Stomach smooth muscle (tissue), 2 donors: ENCODE measurements around the gene FHIT.
"Not testable (repeated sequence)": the region's sequence is repeated elsewhere in the genome, so short reads cannot be mapped to it uniquely, and the experiment has no call there.

Source experiments
- H3K27ac ChIP-seq: one replicate; pipeline ENCODE4 v1.7.0; 2013; ENCODE audit warnings: mild to moderate bottlenecking, low read length, inconsistent platforms
- H3K27me3 ChIP-seq, 2 donors: one replicate each; pipeline ENCODE4 v1.7.0; 2013; ENCODE audit warnings: low read length in 2 of 2; ENCODE audit not compliant: insufficient read depth in 2 of 2, control insufficient read depth in 1 of 2
- H3K36me3 ChIP-seq, 2 donors: one replicate each; pipeline ENCODE4 v1.7.0; 2013; ENCODE audit warnings: low read length in 2 of 2; ENCODE audit not compliant: control insufficient read depth in 2 of 2, insufficient read depth in 2 of 2
- H3K4me1 ChIP-seq: one replicate; pipeline ENCODE4 v1.7.0; 2013; ENCODE audit warnings: low read length; ENCODE audit not compliant: control insufficient read depth, insufficient read depth
- H3K4me3 ChIP-seq, 2 donors: one replicate each; pipeline ENCODE4 v1.7.0; 2013; ENCODE audit warnings: low read length in 2 of 2
- H3K9ac ChIP-seq, 2 donors: one replicate each; pipeline ENCODE4 v1.7.0; 2013; ENCODE audit warnings: low read length in 2 of 2, mild to moderate bottlenecking in 1 of 2
- H3K9me3 ChIP-seq, 2 donors: one replicate each; pipeline ENCODE4 v1.7.0; 2013; ENCODE audit warnings: low read length in 2 of 2; ENCODE audit not compliant: control insufficient read depth in 2 of 2
- donor health status: healthy.
- donor health status: Pancreatic carcinoma.

FHIT gene

GRCh38 chr3:61061092-61061723, 190.0 kb downstream of the FHIT start:
- Histone ChIP-seq H3K9ac (no peak overlapping the region), H3K4me1 (no peaks in the 10 kb centered on the region)

DNA sequence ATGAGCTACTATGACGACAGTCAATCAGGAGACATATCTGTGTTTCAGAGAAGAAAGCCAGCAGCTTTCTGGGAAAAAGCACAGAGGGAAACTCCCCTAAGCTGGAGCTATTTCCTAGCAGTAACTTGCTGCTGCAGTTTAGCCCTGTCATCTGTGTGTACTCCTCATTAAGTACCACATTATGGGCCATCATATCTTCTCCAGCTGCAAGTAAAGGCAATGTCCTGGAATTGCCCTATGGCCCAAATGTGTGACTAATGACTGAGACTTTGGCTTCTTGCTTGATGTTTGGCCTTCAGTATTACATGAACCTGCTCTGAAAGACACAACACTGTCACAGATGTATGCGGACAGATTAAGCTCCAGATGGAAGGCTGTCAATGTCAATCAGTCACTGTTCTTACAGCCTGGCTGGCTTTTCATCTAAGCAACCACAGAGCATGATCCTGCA, 190.8 kb downstream of the FHIT start:
- Histone ChIP-seq H3K27me3 (no peaks in the 10 kb centered on the region), H3K27ac (no peak overlapping the region), H3K4me3 (no peak overlapping the region), H3K9me3 (peaks cover 0 to 7% of the 10 kb centered on the region in 2 donors), H3K4me1 (no peaks in the 10 kb centered on the region), H3K9ac (no peak overlapping the region), H3K36me3 (no peaks in the 10 kb centered on the region)

More at GRCh38 chr3:61061092-61061723, 190.0 kb downstream of the FHIT start:
- no peaks in the 10 kb centered on the region for H3K27me3 ChIP-seq
- no peaks in the 10 kb centered on the region for H3K36me3 ChIP-seq
- H3K9me3 ChIP-seq, result peaks cover 0 to 7% of the 10 kb centered on the region in 2 donors
- H3K27ac ChIP-seq, result no peak overlapping the region
- H3K4me3 ChIP-seq, result no peak overlapping the region

- H3K27ac ChIP-seq, result no peak overlapping the region
- peaks cover 0 to 1% of the 10 kb centered on the region in 2 donors for H3K9me3 ChIP-seq
- H3K9ac ChIP-seq, result no peak overlapping the region
- H3K4me1 ChIP-seq, result no peaks in the 10 kb centered on the region
- H3K36me3 ChIP-seq, result no peaks in the 10 kb centered on the region
- H3K27me3 ChIP-seq, result no peaks in the 10 kb centered on the region
- H3K4me3 ChIP-seq, result no peak overlapping the region
Measured at GRCh38 chr3:61058836-61059235, 192.4 kb downstream of the FHIT start.

DNA sequence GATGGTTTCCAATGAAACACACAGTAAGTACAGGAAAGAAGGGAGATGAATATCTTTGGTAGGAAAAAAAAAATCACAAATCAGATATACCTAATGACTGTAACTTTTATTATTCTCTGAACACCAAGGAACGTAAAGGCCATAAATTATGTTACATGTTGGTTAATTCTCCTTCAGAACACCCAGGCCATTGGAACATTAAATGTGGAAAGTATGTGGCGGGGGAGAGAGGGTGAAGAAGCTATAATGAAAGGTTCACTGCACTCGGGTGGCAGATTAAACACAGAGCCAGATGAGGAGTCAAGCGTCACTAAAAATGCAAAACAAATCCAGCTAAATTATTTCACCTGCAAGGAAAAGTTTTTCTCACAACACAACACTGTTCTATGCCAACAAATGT, 193.8 kb downstream of the FHIT start:
- Histone ChIP-seq H3K27ac (no peak overlapping the region), H3K4me1 (no peaks in the 10 kb centered on the region), H3K9me3 (no peaks in the 10 kb centered on the region), H3K36me3 (no peaks in the 10 kb centered on the region), H3K27me3 (no peaks in the 10 kb centered on the region), H3K9ac (no peak overlapping the region), H3K4me3 (no peak overlapping the region)

DNA sequence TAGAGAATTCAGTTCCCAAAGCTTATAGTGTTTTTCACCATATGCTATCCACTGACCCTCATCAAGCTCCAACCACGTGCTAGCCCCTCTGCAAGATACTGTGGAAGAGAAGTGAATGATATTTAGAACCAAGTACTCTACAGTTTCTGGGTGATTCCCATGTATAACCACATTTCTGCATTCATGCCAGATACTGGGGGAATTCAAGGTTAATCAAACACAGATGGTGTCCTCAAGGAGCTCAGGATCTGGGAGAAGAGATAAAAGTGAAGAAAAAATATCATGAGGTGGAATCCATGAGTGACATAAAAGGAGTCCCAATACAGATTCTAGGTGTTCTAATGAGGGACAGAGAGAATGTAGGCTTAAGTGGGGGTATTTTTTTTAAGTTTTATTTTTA, 195.8 kb downstream of the FHIT start:
- Histone ChIP-seq H3K36me3 (no peaks in the 10 kb centered on the region), H3K4me1 (no peaks in the 10 kb centered on the region), H3K9me3 (no peaks in the 10 kb centered on the region), H3K9ac (no peak overlapping the region), H3K27me3 (no peaks in the 10 kb centered on the region), H3K4me3 (no peak overlapping the region), H3K27ac (no peak overlapping the region)

- Histone ChIP-seq H3K4me3 (no peak overlapping the region), H3K27ac (no peak overlapping the region), H3K36me3 (no peaks in the 10 kb centered on the region), H3K9me3 (no peaks in the 10 kb centered on the region), H3K4me1 (no peaks in the 10 kb centered on the region), H3K27me3 (no peaks in the 10 kb centered on the region), H3K9ac (no peak overlapping the region)
Measured at GRCh38 chr3:61053781-61054496, 197.3 kb downstream of the FHIT start.

DNA sequence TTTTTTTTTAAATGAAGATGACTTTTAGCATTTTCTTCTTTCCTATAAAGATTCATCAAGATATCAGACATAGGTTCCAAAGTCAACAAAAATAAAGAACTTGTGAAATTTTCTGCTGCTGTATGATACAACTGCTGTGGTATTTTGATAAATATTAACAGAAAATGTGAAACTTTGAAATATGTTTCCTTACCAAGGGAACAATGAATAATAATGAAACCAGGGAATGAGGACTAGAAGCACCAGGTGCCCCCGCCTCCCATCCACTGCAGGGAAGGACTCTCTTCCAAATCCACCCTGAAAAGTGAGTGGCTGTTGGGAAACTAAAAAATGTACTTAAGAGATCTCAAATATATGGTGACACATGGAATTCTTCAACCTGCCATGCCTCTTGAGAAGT, 198.4 kb downstream of the FHIT start:
- Histone ChIP-seq H3K9me3 (no peaks in the 10 kb centered on the region), H3K4me3 (no peak overlapping the region), H3K27ac (no peak overlapping the region), H3K27me3 (no peaks in the 10 kb centered on the region), H3K9ac (no peak overlapping the region), H3K36me3 (no peaks in the 10 kb centered on the region), H3K4me1 (no peaks in the 10 kb centered on the region)

GRCh38 chr3:61051666-61052065, 199.6 kb downstream of the FHIT start:
- no peaks in the 10 kb centered on the region for H3K36me3 ChIP-seq
- H3K9ac ChIP-seq, result no peak overlapping the region
- H3K4me3 ChIP-seq, result no peak overlapping the region
- H3K9me3 ChIP-seq, result no peaks in the 10 kb centered on the region
- H3K27me3 ChIP-seq, result no peaks in the 10 kb centered on the region
- H3K4me1 ChIP-seq, result no peaks in the 10 kb centered on the region
- no peak overlapping the region for H3K27ac ChIP-seq

- H3K27me3 ChIP-seq, H3K36me3 ChIP-seq, H3K9ac ChIP-seq: not testable (repeated sequence)
Measured at GRCh38 chr3:61045169-61045568, 206.1 kb downstream of the FHIT start.

DNA sequence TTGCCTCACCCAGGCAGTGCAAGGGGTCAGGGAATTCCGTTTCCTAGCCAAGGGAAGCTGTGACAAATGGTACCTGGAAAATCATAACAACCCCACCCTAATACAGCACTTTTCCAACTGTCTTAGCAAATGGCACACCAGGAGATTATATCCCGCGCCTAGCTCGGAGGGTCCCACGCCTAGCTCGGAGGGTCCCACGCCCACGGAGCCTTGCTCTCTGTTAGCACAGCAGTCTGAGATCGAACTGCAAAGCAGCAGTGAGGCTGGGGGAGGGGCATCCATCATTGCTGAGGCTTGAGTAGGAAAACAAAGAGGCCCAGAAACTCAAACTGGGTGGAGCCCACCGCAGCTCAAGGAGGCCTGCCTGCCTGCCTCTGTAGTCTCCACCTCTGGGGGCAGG, 208.1 kb downstream of the FHIT start:
- H3K4me1 ChIP-seq, result no peaks in the 10 kb centered on the region
- no peak overlapping the region for H3K4me3 ChIP-seq
- H3K36me3 ChIP-seq, result no peaks in the 10 kb centered on the region
- H3K9me3 ChIP-seq, result peaks cover 0 to 5% of the 10 kb centered on the region in 2 donors
- H3K27ac ChIP-seq, result no peak overlapping the region
- H3K9ac ChIP-seq, result no peak overlapping the region
- no peaks in the 10 kb centered on the region for H3K27me3 ChIP-seq

More at GRCh38 chr3:61045169-61045568, 206.1 kb downstream of the FHIT start:
- not testable (repeated sequence) for H3K4me1 ChIP-seq, H3K4me3 ChIP-seq, H3K9me3 ChIP-seq, H3K27ac ChIP-seq

DNA sequence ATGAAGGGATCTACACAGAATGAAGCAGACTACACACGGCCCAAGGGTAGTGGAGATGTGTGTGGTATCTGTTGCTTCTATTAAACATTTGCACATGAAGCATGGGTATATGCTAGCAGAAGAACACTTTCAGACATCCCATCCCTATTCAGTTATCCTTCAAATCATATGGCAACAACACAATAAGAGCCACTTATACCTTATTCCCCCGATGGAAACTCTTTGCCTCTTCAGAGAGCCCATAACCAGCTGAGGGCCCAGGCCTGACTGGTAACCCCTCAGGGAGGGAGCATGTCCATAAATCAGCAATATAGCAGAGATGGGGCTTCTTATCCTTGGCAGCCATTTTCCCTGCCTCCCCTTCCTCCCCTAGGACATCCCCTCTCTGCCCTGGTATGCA, 210.6 kb downstream of the FHIT start:
- Histone ChIP-seq H3K4me3 (no peak overlapping the region), H3K9me3 (peaks cover 0 to 8% of the 10 kb centered on the region in 2 donors), H3K4me1 (no peaks in the 10 kb centered on the region), H3K9ac (no peak overlapping the region), H3K36me3 (no peaks in the 10 kb centered on the region), H3K27me3 (no peaks in the 10 kb centered on the region), H3K27ac (no peak overlapping the region)
